Skin of body (tissue), 3 donors: ENCODE measurements around the gene CADPS2. TPM values are rescaled to one million over a fixed set of nuclear protein-coding genes. Genes with fewer than 3 reads are reported as not detected.
"Not testable (repeated sequence)": the region's sequence is repeated elsewhere in the genome, so short reads cannot be mapped to it uniquely, and the experiment has no call there.

Source experiments
- DNase-seq: peaks from one replicate; lab custom pipeline; 2025; lab: John Stamatoyannopoulos, UW
- small RNA-seq: library from RNA; depleted of rRNA; stranded (forward); fragments of <200 nt; gene quantifications from one replicate; pipeline ENCODE3, GENCODE V24; 2014; ENCODE audit warnings: low replicate concordance
- total RNA-seq: library from RNA; depleted of rRNA; stranded (reverse); fragments of >200 nt; gene quantifications from one replicate; pipeline ENCODE4 v1.2.3, GENCODE V29; 2014

CADPS2 gene
- total RNA-seq, 1 donor from 2014 or later, result 8.3 TPM

- no peak for DNase-seq
Measured at GRCh38 chr7:122300211-122300932, 585.9 kb downstream of the CADPS2 start.

DNA sequence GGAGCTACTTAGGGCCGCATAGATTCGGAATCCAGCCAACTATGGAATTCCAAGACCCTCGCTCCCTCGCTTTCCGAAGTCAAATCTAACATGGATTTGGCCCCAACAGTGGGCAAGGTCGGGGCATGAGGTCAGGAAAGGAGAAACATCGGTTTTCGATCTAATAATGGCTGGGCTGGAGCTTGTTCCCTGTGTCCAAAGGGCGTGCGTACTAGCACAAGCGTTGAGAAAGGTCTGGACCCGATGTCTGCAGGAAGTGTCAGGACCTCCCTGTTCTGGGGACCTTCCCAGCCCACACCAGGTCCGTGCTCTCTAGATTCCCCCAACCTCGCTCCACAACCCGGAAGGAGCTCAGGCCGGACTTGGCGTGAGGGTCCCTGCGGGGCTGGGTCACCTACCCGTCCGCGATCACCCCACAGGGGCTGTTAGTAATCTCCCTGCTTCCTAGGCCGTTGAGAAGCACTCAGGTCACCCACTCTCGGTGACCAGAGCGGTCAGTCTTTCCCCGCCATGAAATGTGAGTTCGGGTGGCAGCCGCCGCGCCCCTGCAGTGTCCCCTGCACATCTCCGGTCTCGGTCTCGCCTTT is 586.5 kb downstream of the CADPS2 start:
- DNase-seq, result no peak

- DNase-seq, result no peak
Measured at GRCh38 chr7:122298618-122299017, 587.6 kb downstream of the CADPS2 start.

- no peak for DNase-seq
Measured at GRCh38 chr7:122298131-122298530, 588.1 kb downstream of the CADPS2 start.

DNA sequence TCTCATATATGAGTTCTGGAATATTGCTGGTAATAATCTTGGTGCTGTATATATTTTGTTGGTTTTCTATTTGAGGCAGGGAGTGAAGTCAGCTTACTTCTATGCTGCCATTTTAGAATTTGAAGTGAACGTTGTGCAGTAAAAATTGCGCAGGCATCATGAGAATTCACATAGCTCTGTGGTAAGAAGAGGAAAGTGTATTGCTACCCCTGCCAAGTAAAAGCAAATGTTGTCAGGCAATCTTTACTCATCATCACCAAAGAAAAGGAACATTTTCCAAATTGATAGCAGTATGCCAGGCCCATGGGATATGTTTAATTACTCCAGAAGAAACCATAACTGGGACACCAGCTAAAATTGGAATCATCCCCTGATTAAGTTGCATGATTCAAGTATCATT is 595.1 kb downstream of the CADPS2 start:
- no peak for DNase-seq

DNA sequence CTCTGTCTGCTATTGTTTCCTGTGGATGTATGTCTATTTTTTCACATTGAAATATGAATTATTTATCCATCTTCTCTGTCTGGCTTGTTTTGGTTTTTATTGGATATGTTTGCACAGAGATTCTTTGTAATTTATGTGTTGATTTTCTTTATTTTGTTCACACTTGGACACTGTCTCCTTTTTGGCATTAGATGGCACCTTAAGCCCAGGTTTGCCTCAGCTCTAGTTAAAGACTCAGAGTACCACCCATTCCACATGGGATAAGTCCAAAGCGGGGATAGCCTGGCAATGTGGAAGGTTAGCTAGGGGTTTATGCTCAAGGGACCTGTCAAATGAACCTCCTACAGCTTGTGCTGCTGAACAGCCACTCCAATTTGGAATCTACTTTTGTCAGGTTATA is 595.8 kb downstream of the CADPS2 start:
- DNase-seq, result no peak

- no peak for DNase-seq
Measured at GRCh38 chr7:122289426-122289825, 596.8 kb downstream of the CADPS2 start.

DNA sequence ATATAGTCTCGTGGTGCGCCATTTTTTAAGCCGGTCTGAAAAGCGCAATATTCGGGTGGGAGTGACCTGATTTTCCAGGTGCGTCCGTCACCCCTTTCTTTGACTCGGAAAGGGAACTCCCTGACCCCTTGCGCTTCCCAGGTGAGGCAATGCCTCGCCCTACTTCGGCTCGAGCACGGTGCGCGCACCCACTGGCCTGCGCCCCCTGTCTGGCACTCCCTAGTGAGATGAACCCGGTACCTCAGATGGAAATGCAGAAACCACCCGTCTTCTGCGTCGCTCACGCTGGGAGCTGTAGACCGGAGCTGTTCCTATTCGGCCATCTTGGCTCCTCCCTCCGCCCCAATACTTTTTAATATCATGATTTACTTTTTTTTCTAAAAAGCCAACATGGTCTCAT is 601.7 kb downstream of the CADPS2 start:
- DNase-seq, result not testable (repeated sequence)

GRCh38 chr7:122273117-122273516 is 613.1 kb downstream of the CADPS2 start:
- DNase-seq, result no peak

- no peak for DNase-seq
Measured at GRCh38 chr7:122269241-122269640, 617.0 kb downstream of the CADPS2 start.

Small RNA genes within 50 kb of the gene (small RNA-seq; reads per million reads assigned to genes)
- gene AC006463.1, result not detected

Other genes starting within 250 kb of the CADPS2 start
- gene RNF133, start 187.3 kb downstream of the CADPS2 start, total RNA-seq, result 0.39 TPM
- 0.89 TPM for gene RNF148, start 183.5 kb downstream of the CADPS2 start, total RNA-seq
- not detected for gene TAS2R16, start 109.2 kb upstream of the CADPS2 start, total RNA-seq